OCI-LY3 (cell line): ENCODE measurements around the gene RAD51B.

Experiments used
- H2AFZ ChIP-seq: fragments of 200-600, 300-600 bp; shearing (Covaris generic); 2 replicates; pipeline ENCODE4 v1.6.0; 2014; ENCODE audit warnings: antibody characterized with exemption, low read depth, low read length
- H3K27ac ChIP-seq: fragments of 200-600, 300-600 bp; sonication (generic); 2 replicates; pipeline ENCODE4 v1.5.1; 2014; ENCODE audit warnings: mild to moderate bottlenecking, low read length, moderate library complexity, mixed read lengths
- H3K27me3 ChIP-seq: fragments of 200-600, 300-600 bp; sonication (generic); 2 replicates; pipeline ENCODE4 v1.6.1; 2014; ENCODE audit warnings: low read depth, low read length, mixed read lengths
- H3K36me3 ChIP-seq: fragments of 200-600, 300-600 bp; sonication (generic); replicated peaks from 2 replicates; pipeline ENCODE3; 2014; ENCODE audit warnings: low read depth, low read length, mixed read lengths
- H3K4me1 ChIP-seq: fragments of 300-600, 200-600 bp; sonication (generic); 2 replicates; pipeline ENCODE4 v1.6.1; 2014; ENCODE audit warnings: low read length, mixed read lengths
- H3K4me2 ChIP-seq: fragments of 200-600, 300-600 bp; sonication (generic); 2 replicates; pipeline ENCODE4 v1.6.1; 2014; ENCODE audit warnings: low read length, mixed read lengths
- H3K4me3 ChIP-seq: fragments of 300-600, 200-600 bp; sonication (generic); 2 replicates; pipeline ENCODE4 v1.5.1; 2014; ENCODE audit warnings: antibody characterized with exemption, mild to moderate bottlenecking, low read length, moderate library complexity
- H3K79me2 ChIP-seq: fragments of 300-600, 200-600 bp; shearing (Covaris generic); 2 replicates; pipeline ENCODE4 v1.6.1; 2014; ENCODE audit warnings: mild to moderate bottlenecking, low read length, mixed read lengths
- H3K9ac ChIP-seq: fragments of 300-600, 200-600 bp; shearing (Covaris generic); 2 replicates; pipeline ENCODE4 v1.6.0; 2014; ENCODE audit warnings: mild to moderate bottlenecking, low read length, moderate library complexity
- H3K9me3 ChIP-seq: fragments of 200-600, 300-600 bp; shearing (Covaris generic); 2 replicates; pipeline ENCODE4 v1.6.1; 2014; ENCODE audit warnings: low read length, mixed read lengths; ENCODE audit not compliant: insufficient read depth
- H4K20me1 ChIP-seq: fragments of 200-600, 300-600 bp; sonication (generic); 2 replicates; pipeline ENCODE4 v1.6.1; 2016; ENCODE audit warnings: low read length, mixed read lengths; ENCODE audit not compliant: insufficient read depth
- EZH2phosphoT487 ChIP-seq: fragments of 200-600 bp; shearing (Covaris generic); IDR thresholded peaks from 2 replicates; pipeline ENCODE4 v1.6.1; 2018; ENCODE audit warnings: antibody characterized with exemption, mixed run types, low read depth
- TF ChIP-seq, protein P1 (sequence below): fragments of 200-600, 300-600 bp; sonication (generic); IDR thresholded peaks from 2 replicates; pipeline ENCODE4 v1.5.1; 2014; ENCODE audit warnings: antibody characterized with exemption, low read length, low read depth

Gene RAD51B

DNA sequence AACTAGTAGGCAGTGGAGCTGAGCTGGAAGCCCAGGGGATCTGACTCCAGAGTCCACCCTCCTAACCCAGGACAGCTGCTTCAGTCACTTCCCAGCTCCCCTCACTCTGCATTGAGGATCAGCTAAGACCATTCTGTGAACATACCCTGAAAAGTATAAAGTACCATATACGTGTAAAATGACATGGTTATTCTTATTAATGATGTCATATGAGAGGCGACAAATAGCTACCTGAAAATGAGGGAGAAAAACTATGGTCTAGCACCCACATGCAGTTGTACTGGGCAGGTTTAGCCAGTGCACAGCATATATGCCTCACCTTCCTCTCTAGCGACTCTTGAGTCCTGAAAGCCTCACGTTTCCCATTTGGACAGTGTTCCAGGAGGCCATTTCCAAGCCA, 461.9 kb downstream of the RAD51B start:
- Histone ChIP-seq H3K4me3 (no peak overlapping the region), H3K9ac (peak overlapping the region; percentile 7; the same call in 1 of the 2 replicates), H3K79me2 (no peaks in the 10 kb centered on the region; the same call in 1 of the 2 replicates), H2AFZ (no peak overlapping the region), H3K9me3 (no peaks in the 10 kb centered on the region; the same call in 1 of the 2 replicates), H3K27me3 (no peaks in the 10 kb centered on the region), H3K36me3 (no peaks in the 10 kb centered on the region), H3K4me2 (no peak overlapping the region; the same call in 1 of the 2 replicates), H3K27ac (peak overlapping the region; percentile 90; the same call in 1 of the 2 replicates), H4K20me1 (no peaks in the 10 kb centered on the region), H3K4me1 (peaks cover 95% of the 10 kb centered on the region)
- TF ChIP-seq, protein P1, sequence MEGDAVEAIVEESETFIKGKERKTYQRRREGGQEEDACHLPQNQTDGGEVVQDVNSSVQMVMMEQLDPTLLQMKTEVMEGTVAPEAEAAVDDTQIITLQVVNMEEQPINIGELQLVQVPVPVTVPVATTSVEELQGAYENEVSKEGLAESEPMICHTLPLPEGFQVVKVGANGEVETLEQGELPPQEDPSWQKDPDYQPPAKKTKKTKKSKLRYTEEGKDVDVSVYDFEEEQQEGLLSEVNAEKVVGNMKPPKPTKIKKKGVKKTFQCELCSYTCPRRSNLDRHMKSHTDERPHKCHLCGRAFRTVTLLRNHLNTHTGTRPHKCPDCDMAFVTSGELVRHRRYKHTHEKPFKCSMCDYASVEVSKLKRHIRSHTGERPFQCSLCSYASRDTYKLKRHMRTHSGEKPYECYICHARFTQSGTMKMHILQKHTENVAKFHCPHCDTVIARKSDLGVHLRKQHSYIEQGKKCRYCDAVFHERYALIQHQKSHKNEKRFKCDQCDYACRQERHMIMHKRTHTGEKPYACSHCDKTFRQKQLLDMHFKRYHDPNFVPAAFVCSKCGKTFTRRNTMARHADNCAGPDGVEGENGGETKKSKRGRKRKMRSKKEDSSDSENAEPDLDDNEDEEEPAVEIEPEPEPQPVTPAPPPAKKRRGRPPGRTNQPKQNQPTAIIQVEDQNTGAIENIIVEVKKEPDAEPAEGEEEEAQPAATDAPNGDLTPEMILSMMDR: no peak
- TF ChIP-seq EZH2phosphoT487: no peak

DNA sequence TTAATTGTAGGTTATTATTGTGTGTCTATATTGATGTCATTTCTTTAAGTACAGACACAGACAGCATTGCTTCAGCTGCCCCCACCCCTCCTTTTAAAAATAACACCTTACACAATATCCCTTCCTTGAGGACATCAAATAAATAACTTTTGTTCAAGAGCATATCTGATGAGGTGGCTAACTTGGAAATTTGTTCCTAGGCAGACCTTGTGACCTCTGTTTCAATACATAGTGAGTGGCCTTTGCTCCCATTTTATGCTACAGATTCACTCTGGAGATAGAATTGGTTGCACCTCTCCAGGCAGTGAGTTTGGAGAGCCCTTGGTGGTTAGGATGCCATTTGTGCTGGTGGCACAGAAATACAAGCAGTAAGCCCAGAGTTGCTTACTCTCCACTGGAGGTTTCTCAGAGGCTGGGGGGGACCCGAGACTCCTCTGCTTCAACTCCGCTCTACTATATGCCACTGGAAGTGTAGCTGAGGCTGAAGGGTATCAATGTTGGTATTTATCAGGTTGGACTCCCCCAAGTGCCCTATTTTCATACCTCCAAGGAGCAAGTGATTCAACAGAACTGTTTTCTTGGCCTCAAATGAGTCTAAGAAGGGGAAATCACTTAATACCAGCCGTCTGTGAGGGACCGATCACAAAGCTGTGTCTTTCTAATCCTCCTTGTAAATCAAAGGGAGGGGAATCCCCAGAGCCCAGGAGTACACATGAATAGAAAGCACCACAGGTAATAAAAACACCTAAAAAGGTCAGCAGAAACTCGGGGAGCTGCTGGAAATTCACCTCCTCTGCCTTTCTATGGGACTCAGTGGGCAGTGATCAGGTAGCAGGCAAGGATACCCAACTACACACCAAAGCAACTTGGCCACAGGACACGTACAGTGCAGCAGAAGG, 463.1 kb downstream of the RAD51B start:
- H3K79me2 ChIP-seq: no peaks in the 10 kb centered on the region; the same call in 1 of the 2 replicates
- H3K4me2 ChIP-seq: peak overlapping the region; percentile 69
- H3K9ac ChIP-seq: peak overlapping the region; percentile 66; the same call in 1 of the 2 replicates
- H3K27me3 ChIP-seq: no peaks in the 10 kb centered on the region
- no peak overlapping the region for H2AFZ ChIP-seq
- peak overlapping the region; percentile 90 for H3K27ac ChIP-seq
- no peaks in the 10 kb centered on the region for H4K20me1 ChIP-seq
- H3K4me3 ChIP-seq: peak overlapping the region; percentile 28
- H3K4me1 ChIP-seq: peaks cover 87% of the 10 kb centered on the region
- no peaks in the 10 kb centered on the region for H3K36me3 ChIP-seq
- no peaks in the 10 kb centered on the region; the same call in 1 of the 2 replicates for H3K9me3 ChIP-seq
- no peak for TF ChIP-seq EZH2phosphoT487
- TF ChIP-seq, protein P1: no peak

DNA sequence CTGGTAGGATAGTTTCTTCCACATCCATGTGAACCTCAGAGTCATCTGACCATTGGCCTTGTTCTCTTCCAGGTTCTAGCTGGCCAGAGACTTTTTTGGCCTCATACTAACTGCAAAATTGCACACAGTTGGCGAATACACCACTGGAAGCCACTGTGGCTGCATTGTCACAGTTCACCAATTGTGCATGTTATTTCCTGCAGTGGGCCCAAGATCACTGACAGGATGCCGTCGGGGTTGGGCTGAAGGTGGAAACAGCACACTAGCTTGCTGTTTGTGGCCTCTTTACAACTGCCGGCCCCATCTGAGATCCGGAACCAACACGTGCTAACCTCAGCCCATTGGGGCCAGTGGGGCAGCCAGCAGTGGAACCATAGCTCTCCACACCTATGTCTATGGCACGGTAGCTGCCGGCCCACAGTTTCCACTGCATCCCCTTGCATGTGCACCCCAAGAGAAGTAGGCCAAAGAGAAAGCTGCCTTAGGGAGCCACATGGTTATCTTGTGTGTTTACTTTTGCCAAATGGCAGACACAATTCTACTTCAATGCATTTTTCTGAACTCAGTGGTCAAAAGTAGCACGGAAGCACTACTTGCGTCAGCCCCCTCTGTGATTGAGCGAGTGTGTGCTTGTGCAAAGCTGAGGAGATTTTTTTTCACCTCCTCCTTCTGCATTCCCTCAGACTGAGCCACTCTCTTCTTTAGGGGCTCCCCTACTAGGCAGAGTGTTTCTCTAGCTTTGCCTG, 464.0 kb downstream of the RAD51B start:
- no peaks in the 10 kb centered on the region for H4K20me1 ChIP-seq
- H3K27ac ChIP-seq: peak overlapping the region; percentile 90
- H3K4me3 ChIP-seq: peak overlapping the region; percentile 28
- no peak for TF ChIP-seq EZH2phosphoT487
- TF ChIP-seq, protein P1: no peak
- H3K79me2 ChIP-seq: no peaks in the 10 kb centered on the region; the same call in 1 of the 2 replicates
- H3K36me3 ChIP-seq: no peaks in the 10 kb centered on the region
- H3K4me1 ChIP-seq: peaks cover 88% of the 10 kb centered on the region
- peak overlapping the region; percentile 69 for H3K4me2 ChIP-seq
- no peaks in the 10 kb centered on the region; the same call in 1 of the 2 replicates for H3K9me3 ChIP-seq
- H3K27me3 ChIP-seq: no peaks in the 10 kb centered on the region
- no peak overlapping the region; the same call in 1 of the 2 replicates for H2AFZ ChIP-seq
- H3K9ac ChIP-seq: peak overlapping the region; percentile 62; the same call in 1 of the 2 replicates

DNA sequence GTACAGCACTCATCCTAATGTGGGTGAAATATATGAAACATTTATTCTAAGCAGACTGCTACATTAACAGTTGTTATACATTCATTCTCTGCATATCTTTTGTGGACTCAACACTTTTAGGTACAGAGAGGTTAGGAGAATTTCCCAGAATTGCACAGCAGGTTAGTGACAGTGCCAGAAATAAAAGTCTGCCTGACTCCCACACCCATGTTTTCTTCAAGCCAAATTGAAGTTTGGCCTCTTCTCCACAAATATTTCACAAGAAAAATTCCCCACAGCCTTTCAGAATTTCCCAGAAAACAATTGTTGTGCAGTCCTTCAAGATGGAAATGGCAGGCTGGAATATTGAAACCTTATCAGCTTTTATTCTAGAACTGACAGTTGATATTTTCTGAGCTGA, 464.8 kb downstream of the RAD51B start:
- H4K20me1 ChIP-seq: no peaks in the 10 kb centered on the region
- no peak for TF ChIP-seq EZH2phosphoT487
- TF ChIP-seq, protein P1: no peak
- peak overlapping the region; percentile 69 for H3K4me2 ChIP-seq
- H3K9ac ChIP-seq: peak overlapping the region; percentile 62; the same call in 1 of the 2 replicates
- no peaks in the 10 kb centered on the region for H3K79me2 ChIP-seq
- no peak overlapping the region for H2AFZ ChIP-seq
- H3K9me3 ChIP-seq: no peaks in the 10 kb centered on the region; the same call in 1 of the 2 replicates
- H3K27me3 ChIP-seq: no peaks in the 10 kb centered on the region
- peaks cover 82% of the 10 kb centered on the region for H3K4me1 ChIP-seq
- no peaks in the 10 kb centered on the region for H3K36me3 ChIP-seq
- peak overlapping the region; percentile 90 for H3K27ac ChIP-seq
- H3K4me3 ChIP-seq: no peak overlapping the region
